HG02943 (cell line): Measurements from ENCODE around the gene SPTLC1.

Experiments
- ATAC-seq: cut with Tn5 transposase; IDR thresholded peaks from one replicate; pipeline ENCODE4 v1.9.1; 2021; ENCODE audit warnings: mild to moderate bottlenecking, low read depth, moderate library complexity; ENCODE audit not compliant: unreplicated experiment

SPTLC1 gene

DNA sequence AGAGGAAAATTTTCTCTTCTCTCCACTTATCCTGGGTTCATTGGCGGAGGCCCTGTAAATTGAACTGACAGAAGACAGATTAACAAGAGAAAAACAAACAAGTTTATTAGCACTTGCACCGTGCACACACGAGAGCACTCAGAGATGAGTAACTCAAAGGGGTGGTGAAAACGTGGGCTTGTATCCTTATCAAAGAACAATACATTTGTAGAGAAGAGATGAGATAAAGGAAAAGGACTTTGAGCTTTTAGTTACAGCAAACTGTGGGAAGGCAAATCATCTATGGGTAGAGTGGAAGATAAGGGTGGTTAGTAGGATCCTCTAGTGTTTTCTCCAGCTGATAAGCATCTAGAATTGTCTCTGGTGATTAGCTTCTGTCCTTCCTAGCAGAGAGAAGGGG lies 120.8 kb downstream of the SPTLC1 start:
- ATAC-seq = no peak

DNA sequence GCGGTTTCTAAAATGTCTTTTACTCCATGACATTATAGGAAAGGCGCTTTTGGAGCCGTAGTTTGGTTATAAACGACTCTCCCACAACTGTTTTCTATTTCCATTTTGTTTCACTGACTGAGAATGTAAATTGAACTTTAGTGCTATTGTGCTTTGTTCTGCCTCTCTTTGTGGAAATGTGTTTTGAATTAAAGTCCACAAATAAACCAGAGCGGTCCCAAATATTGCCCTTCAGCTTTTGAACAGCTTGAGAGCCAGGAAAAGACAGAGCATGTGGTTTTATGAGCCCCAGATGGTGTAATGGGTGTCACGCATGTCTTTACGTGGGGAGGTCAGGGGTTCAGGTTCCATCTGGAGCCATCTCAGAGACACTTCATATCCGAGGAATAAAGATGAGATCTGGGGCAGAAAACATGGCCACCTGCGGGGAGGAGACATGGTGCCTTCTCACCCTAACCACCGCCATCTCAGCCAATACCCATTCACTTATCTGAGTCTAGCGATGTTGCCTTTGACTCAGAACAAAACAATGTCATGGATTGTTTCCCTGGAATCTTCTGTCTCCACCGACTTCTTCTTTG lies 122.7 kb downstream of the SPTLC1 start:
- ATAC-seq = no peak

DNA sequence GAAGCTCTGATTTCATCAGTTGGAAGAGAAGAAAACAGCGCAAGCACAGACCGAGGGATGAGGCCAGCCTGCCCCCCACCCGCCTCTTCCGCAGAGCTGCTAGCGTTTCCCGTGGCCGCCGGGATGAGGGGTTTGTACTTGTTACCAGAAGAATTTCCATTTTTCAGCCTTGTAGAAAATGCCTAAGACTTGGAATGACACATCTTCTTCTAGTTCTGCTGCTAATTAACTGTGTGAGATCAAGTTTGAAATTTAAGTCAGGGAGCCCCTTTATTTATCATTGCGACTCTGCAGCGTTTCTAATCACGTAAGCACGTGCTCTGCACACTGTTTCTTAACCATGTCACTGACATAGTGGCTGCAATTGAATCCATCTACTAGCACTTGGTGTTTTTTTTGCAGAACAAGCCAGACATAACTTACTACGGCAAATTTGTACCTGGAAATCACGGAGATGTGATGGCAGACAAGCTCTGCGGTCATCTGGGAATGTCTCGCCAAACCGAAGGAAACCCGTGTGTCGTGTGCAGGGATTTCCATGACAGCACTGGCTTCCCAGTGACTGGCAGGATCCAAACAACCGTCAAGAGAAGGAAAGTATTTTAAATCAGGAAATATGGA lies 123.4 kb downstream of the SPTLC1 start:
- ATAC-seq = no peak

DNA sequence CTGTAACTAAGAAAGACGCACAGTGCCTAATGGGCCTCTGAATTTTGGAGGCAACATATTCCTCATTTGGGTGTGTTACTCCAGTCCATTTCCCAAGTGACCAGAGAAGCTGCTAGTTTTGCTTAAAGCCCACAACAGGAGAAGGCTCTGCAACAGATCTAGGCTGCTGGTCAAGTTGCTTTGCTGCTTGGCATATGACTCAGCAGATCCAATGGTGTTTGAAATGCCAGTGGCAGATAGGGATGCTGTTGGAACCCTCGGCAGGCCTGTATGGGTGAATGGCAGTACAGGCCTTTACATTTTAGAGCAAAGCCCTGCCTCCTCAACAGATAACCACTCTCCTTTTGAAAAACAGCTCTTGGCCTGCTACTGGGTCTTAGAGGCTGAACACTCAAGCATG lies 129.0 kb downstream of the SPTLC1 start:
- ATAC-seq = no peak

DNA sequence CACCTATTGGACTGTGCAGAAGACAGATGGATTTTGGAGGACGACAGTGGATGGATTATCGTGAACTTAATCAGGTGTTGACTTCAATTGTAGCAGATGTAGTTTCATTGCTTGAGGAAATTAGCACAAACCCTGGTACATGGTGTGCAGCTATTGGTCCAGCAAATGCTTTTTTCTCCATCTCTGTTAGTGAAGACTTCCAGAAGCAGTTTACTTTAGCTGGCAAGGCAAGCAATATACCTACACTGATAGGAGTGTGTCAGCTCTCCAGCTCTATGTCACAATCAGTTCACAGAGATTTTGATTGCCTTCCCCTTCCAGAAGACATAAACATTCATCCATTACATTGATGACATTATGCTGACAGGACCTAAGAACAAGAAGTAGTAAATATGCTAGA lies 129.5 kb downstream of the SPTLC1 start:
- no peak for ATAC-seq
